Heart left ventricle (tissue), 16 donors: Measurements from ENCODE around the gene TNKS2. TPM values are rescaled to one million over a fixed set of nuclear protein-coding genes. Genes with fewer than 3 reads are reported as not detected.

Experiments
- ATAC-seq, 4 donors: fragments of 200-7000 bp; cut with Tn5 transposase; one replicate each; pipeline ENCODE4 v1.9.1; 2020 to 2022; ENCODE audit warnings: moderate library complexity in 4 of 4, mild to moderate bottlenecking in 3 of 4, moderate number of reproducible peaks in 1 of 4
- DNase-seq, 5 donors: peaks; one replicate each; pipeline ENCODE4 v3.0.0-alpha.2; 2020
- H3K27ac ChIP-seq, 12 donors: fragments of 200-600 bp; sonication (generic) in 4 of 12; one replicate each; pipeline versions ENCODE4 v1.5.0 to v1.8.0; 2016 to 2022; ENCODE audit warnings: mild to moderate bottlenecking in 2 of 12
- H3K27me3 ChIP-seq, 9 donors: fragments of 200-600 bp; sonication (generic) in 2 of 9; one replicate each; pipeline versions ENCODE4 v1.5.1 to v1.8.0; 2016 to 2022; ENCODE audit warnings: mild to moderate bottlenecking in 3 of 9
- H3K36me3 ChIP-seq, 9 donors: fragments of 200-600 bp; sonication (generic) in 2 of 9; one replicate each; pipeline versions ENCODE4 v1.5.0 to v1.8.0; 2018 to 2022; ENCODE audit warnings: mild to moderate bottlenecking in 2 of 9
- H3K4me1 ChIP-seq, 12 donors: fragments of 200-600 bp; sonication (generic) in 4 of 12; one replicate each; pipeline versions ENCODE4 v1.5.0 to v1.8.0; 2016 to 2022; ENCODE audit warnings: mild to moderate bottlenecking in 3 of 12
- H3K4me3 ChIP-seq, 12 donors: fragments of 200-600 bp; sonication (generic) in 4 of 12; one replicate each; pipeline versions ENCODE4 v1.5.0 to v1.8.0; 2017 to 2022; ENCODE audit warnings: mild to moderate bottlenecking in 9 of 12, moderate library complexity in 4 of 12
- H3K9me3 ChIP-seq, 12 donors: fragments of 200-600 bp; sonication (generic) in 4 of 12; one replicate each; pipeline versions ENCODE4 v1.5.0 to v1.8.0; 2016 to 2022; ENCODE audit warnings: mild to moderate bottlenecking in 1 of 12
- POLR2A ChIP-seq, 2 donors: fragments of 450-650 bp; IDR thresholded peaks; one replicate each; pipeline ENCODE4 v1.6.1; 2017; ENCODE audit warnings: antibody characterized with exemption in 2 of 2, mild to moderate bottlenecking in 2 of 2, moderate library complexity in 2 of 2
- WGBS, 4 donors: extraction: QIAGEN DNeasy Blood & Tissue Kit in 2 of 4; methylation state at CpG; one replicate each; pipeline versions ENCODE4 v1.1.5 to v1.1.7; 2013 to 2018; 5-methylcytosine and 5-hydroxymethylcytosine counted together
- intact Hi-C, 10 donors: fragments of 100-400 bp; cut with DNase I; formaldehyde crosslinking; loops; one replicate each; pipeline versions ENCODE4 v1.11.1 to v1.14.2; 2022
- polyA plus RNA-seq, 2 donors: library from polyadenylated mRNA; stranded (reverse); fragments of 200-250 nt; gene quantifications; one replicate each; pipeline ENCODE4 v1.2.3, GENCODE V29; 2013
- total RNA-seq, 9 donors: library from RNA; depleted of rRNA in 2 of 9; stranded (reverse); fragments of >200 nt in 2 of 9; fragmentation: NEBNext Ultra II Directional in 3 of 9; extraction: Animal tissue kit (Norgen Biotek cat#: 25700) in 3 of 9; gene quantifications; one replicate each; pipeline versions ENCODE4 v1.1.0 to v1.2.4, GENCODE V29; 2016 to 2023
- TF ChIP-seq, protein P1 (sequence below), 12 donors: fragments of 200-600 bp; sonication (generic) in 4 of 12; IDR thresholded peaks; one replicate each; pipeline versions ENCODE4 v1.5.0 to v1.8.0; 2018 to 2022; ENCODE audit warnings: antibody characterized with exemption in 12 of 12, mild to moderate bottlenecking in 5 of 12
- donor health status: ischemic (EF 13 %, LVEDD 7.1; RV severe dilation, severe dysfunction).
- donor health status: healthy with polysubstance abuse.
- donor health status: DM: no; HTN: yes; CAD: no.
- donor health status: DM: no; HTN: no; CAD: no.
- donor health status: ischemic (EF 25% LVEDD 6.9; RV normal size, moderate dysfunction).
- donor health status: ischemic (EF 25% LVEDD 5.7; RV mildly dilated, moderate dysfunction).
- donor health status: healthy.
- donor health status: DM: yes; HTN: yes; CAD: no.
- donor health status: ischemic (EF 35%, LVEDD 5.7; RV mildly dilated, moderate dysfunction).
- donor health status: nonischemic (EF 11% LVEDD 7.7; RV severe dilation, severe dysfunction).
- donor health status: DM: yes; HTN: yes; CAD: no.
- donor health status: PGD.
- donor health status: ischemic (EF 29% LVEDD 5.4; RV normal size, mild dysfunction).
- donor health status: nonischemic (EF 23%, LVEDD 6.1; RV moderate dilation, normal function).

The TNKS2 gene
- total and polyA plus RNA-seq, 11 donors = 4.0 to 24.7 (median 13.9) TPM

DNA sequence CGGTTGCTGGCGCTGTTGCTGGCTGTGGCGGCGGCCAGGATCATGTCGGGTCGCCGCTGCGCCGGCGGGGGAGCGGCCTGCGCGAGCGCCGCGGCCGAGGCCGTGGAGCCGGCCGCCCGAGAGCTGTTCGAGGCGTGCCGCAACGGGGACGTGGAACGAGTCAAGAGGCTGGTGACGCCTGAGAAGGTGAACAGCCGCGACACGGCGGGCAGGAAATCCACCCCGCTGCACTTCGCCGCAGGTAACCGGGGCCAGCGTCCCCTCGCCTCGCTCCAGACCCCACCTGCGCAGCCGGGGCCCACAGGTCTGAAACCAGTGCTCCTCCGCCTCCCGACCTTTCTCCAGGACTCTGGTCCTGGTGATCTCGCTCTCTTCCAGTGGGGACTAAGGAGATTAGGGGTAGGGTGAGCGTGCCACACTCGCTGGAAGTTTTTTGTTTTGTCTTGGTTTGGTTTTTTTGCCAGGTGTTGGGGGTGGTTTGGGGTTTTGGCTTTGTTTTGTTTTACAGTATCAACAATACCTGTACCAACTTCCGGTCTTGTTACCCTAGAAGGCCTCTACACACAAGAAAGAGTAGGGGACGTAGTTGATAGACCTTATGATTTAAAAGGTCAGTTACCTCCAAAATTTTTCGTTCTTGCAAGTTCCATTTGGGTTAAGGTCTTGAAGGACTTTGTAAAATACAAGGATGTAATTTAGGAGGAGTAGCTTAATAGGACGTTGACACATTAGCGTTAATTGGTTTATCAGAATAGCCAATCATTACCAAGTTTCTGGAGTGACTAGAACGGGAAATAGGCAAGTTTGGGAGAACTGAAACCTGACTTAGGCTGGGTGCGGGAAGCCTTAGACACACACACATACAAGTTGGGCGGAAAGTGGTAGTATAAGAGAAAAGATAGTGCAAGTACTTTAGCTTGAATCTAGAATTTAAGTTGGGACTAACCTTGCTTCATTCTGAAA, 704 bp downstream of the TNKS2 start:
- H3K27ac ChIP-seq = peak overlapping the region; percentile 82 to 98 (median 97)
- DNase-seq (peak in 1 of 5 donors; percentile 23), ATAC-seq (peak in 3 of 4 donors; percentile 4 to 42 (median 18))
- H3K27me3 ChIP-seq = no peaks in the 10 kb centered on the region
- WGBS, 4 donors = 0 to 1% (median 0%) methylated on average over 13 to 54 of the region's 54 CpGs
- no peaks in the 10 kb centered on the region for H3K9me3 ChIP-seq
- peaks cover 0 to 59% (median 35%) of the 10 kb centered on the region in 12 donors for H3K4me1 ChIP-seq
- intact Hi-C loops = loop anchor here in 2 of 10 donors (5.0 to 10.0 kb wide), 2 partner anchors 106 to 123 kb away; partner anchors contain the start of genes BTAF1 (in 1 of the 2) and FGFBP3 (in 1 of the 2)
- peak in 1 of 2 donors; percentile 10 for TF ChIP-seq POLR2A (IDR thresholded peaks at IDR 0.05)
- TF ChIP-seq, protein P1, sequence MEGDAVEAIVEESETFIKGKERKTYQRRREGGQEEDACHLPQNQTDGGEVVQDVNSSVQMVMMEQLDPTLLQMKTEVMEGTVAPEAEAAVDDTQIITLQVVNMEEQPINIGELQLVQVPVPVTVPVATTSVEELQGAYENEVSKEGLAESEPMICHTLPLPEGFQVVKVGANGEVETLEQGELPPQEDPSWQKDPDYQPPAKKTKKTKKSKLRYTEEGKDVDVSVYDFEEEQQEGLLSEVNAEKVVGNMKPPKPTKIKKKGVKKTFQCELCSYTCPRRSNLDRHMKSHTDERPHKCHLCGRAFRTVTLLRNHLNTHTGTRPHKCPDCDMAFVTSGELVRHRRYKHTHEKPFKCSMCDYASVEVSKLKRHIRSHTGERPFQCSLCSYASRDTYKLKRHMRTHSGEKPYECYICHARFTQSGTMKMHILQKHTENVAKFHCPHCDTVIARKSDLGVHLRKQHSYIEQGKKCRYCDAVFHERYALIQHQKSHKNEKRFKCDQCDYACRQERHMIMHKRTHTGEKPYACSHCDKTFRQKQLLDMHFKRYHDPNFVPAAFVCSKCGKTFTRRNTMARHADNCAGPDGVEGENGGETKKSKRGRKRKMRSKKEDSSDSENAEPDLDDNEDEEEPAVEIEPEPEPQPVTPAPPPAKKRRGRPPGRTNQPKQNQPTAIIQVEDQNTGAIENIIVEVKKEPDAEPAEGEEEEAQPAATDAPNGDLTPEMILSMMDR (IDR thresholded peaks at IDR 0.05) = no peak
- peaks cover 0 to 22% (median 0%) of the 10 kb centered on the region in 9 donors for H3K36me3 ChIP-seq
- peak overlapping the region; percentile 76 to 99 (median 92) for H3K4me3 ChIP-seq

DNA sequence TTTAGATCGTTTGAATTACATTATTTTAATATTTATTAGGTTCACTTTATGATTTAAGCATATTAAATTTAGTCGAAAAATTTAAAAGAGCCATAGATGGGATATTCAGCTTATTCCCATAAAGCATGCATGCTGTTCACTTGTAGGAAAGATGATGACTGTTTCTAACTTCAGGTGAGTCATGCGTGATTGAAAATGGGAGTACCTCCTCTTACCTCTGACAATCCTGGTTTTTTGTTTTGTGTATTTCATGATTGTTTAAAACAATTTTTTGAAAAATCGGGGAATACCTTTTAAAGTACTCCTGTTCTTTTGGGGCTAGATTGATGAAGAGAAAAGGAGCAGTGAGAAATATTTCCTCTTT, 1.4 kb downstream of the TNKS2 start:
- Histone ChIP-seq H3K27ac (peak overlapping the region in 7 of 12 donors; percentile 92 to 98 (median 98)), H3K27me3 (no peaks in the 10 kb centered on the region), H3K36me3 (peaks cover 0 to 22% (median under 1%) of the 10 kb centered on the region in 9 donors), H3K4me1 (peaks cover 0 to 66% (median 40%) of the 10 kb centered on the region in 12 donors), H3K9me3 (no peaks in the 10 kb centered on the region), H3K4me3 (peak overlapping the region in 11 of 12 donors; percentile 76 to 95 (median 91))
- no peak for TF ChIP-seq POLR2A (IDR thresholded peaks at IDR 0.05)
- TF ChIP-seq, protein P1 (IDR thresholded peaks at IDR 0.05) = no peak
- ATAC-seq (no peak), DNase-seq (no peak)
- intact Hi-C loops = loop anchor here in 2 of 10 donors (5.0 to 10.0 kb wide), 2 partner anchors 105 to 123 kb away; partner anchors contain the start of genes BTAF1 (in 1 of the 2) and FGFBP3 (in 1 of the 2)
- 19 to 27% (median 23%) methylated on average over 4 of the region's 4 CpGs for WGBS, 4 donors

DNA sequence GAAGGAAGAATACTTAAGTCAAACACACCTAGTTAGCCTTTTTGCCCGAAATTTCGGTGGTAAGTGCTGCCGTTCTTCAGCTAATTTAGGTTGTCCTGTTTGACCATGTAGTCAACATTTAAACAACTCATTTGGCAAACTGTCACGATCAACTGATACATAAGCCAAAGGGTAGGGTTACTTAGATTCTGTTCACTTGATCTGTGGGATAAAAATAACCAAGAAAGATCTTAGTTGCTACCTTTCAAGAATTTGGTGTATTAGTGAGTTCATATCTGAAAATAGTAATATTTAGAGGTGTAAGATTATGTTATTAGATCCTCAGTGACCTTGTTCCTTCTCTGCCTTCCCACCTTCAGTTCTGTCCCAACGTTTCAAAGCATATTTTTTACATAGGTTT, 2.0 kb downstream of the TNKS2 start:
- no peaks in the 10 kb centered on the region for H3K27me3 ChIP-seq
- 30 to 43% (median 37%) methylated on average over 5 of the region's 5 CpGs for WGBS, 4 donors
- peak overlapping the region in 1 of 12 donors; percentile 14 for H3K27ac ChIP-seq
- ATAC-seq (no peak), DNase-seq (no peak)
- peak overlapping the region in 9 of 12 donors; percentile 76 to 95 (median 91) for H3K4me3 ChIP-seq
- H3K36me3 ChIP-seq = peaks cover 0 to 22% (median 6%) of the 10 kb centered on the region in 9 donors
- H3K4me1 ChIP-seq = peaks cover 0 to 72% (median 43%) of the 10 kb centered on the region in 12 donors
- intact Hi-C loops = no loop called here
- no peak for TF ChIP-seq POLR2A (IDR thresholded peaks at IDR 0.05)
- TF ChIP-seq, protein P1 (IDR thresholded peaks at IDR 0.05) = no peak
- H3K9me3 ChIP-seq = no peaks in the 10 kb centered on the region

DNA sequence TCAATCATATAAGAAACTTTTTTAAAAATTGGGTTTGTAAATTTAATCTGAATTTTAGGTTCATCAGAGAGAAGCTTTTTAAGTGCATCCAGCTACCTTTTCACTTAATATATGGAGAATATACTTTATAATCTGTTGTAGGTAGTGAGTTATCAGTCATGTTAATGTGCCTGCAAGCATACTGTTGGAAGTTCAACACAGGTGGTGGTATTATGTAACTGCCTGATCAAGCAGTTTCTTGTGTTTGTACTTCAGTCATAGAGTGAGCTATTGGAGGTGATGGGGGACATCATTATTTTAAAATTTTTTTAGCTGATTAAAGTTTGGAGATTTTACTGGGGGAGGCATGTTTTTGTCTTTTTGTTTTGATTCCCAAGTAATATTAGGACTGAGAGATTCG, 2.5 kb downstream of the TNKS2 start:
- Histone ChIP-seq H3K4me3 (peak overlapping the region in 4 of 12 donors; percentile 81 to 94 (median 92)), H3K27me3 (no peaks in the 10 kb centered on the region), H3K4me1 (peaks cover 3 to 75% (median 48%) of the 10 kb centered on the region in 12 donors), H3K9me3 (no peaks in the 10 kb centered on the region), H3K27ac (no peak overlapping the region), H3K36me3 (peaks cover 0 to 23% (median 10%) of the 10 kb centered on the region in 9 donors)
- ATAC-seq = no peak
- no peak for DNase-seq
- WGBS, 4 donors = 80 to 82% (median 81%) methylated on average over 1 of the region's 1 CpG
- TF ChIP-seq POLR2A (IDR thresholded peaks at IDR 0.05) = no peak
- TF ChIP-seq, protein P1 (IDR thresholded peaks at IDR 0.05) = no peak
- intact Hi-C loops = no loop called here
